Activated naive CD4-positive, alpha-beta T cell treated with anti-CD3 and anti-CD28 coated beads, Interleukin-2, amount 10 ng/mL, durations not matched to agents 7 days and 5 days (primary cell): ENCODE data around the gene RNF8.
"Not testable (repeated sequence)": the region's sequence is repeated elsewhere in the genome, so short reads cannot be mapped to it uniquely, and the experiment has no call there.

Experiments used
- CTCF ChIA-PET: fragments of 350-600 bp; sonication (Branson Sonifier 250); formaldehyde crosslinking; loops from one replicate; lab custom pipeline; 2021; ENCODE audit warnings: antibody characterized with exemption; lab: Charles Lee
- DNase-seq: peaks from one replicate; pipeline ENCODE4 v3.0.0-alpha.2; 2020
- H3K27ac Mint-ChIP-seq: one replicate; pipeline ENCODE4 v1.8.0; 2021; ENCODE audit warnings: mild to moderate bottlenecking, moderate library complexity, mixed read lengths
- H3K27me3 Mint-ChIP-seq: one replicate; pipeline ENCODE4 v1.8.0; 2021; ENCODE audit warnings: mild to moderate bottlenecking, mixed read lengths
- H3K36me3 Mint-ChIP-seq: one replicate; pipeline ENCODE4 v1.8.0; 2021; ENCODE audit warnings: mixed read lengths
- H3K4me1 Mint-ChIP-seq: one replicate; pipeline ENCODE4 v1.8.0; 2021; ENCODE audit warnings: mixed read lengths
- H3K4me3 Mint-ChIP-seq: one replicate; pipeline ENCODE4 v1.8.0; 2021; ENCODE audit warnings: mild to moderate bottlenecking, moderate library complexity, mixed read lengths
- H3K9me3 Mint-ChIP-seq: one replicate; pipeline ENCODE4 v1.8.0; 2021; ENCODE audit warnings: mixed read lengths

Gene RNF8

DNA sequence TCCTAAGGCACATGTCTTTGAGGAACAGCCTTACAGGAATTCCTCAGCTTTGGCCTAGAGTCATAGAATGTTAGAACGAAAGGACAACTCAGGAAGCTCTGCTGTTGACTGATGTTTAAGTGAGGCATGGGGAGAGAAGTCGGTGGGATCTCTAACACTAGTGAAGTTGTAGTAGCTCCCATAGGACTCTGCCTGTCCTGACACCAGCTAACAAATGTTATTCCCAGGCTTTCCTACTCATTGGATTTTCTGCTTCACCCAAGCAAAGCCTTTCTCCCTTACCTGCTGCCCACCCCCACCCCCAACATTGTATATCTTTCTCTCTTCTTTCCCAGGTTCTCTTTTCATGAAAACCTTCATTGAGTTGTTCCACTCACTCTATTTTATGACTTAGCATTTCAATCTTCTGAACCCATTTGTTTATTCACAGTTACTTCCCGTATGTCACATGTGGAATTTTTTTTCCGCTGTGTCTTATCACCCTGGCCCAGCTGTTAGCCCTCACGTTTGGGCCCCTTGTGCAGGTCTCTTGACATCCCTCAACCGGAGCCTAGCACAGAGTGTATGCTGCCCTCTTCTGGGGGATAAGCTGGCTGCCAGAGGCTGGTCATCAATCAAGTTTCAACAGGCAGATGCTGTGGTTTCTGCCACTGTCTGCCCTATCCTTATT, 39.2 kb upstream of the RNF8 start:
- Mint-ChIP-seq H3K27me3 (no peaks in the 10 kb centered on the region), H3K4me1 (peaks cover 17% of the 10 kb centered on the region), H3K36me3 (peaks cover 22% of the 10 kb centered on the region), H3K9me3 (no peaks in the 10 kb centered on the region), H3K4me3 (no peak overlapping the region), H3K27ac (no peak overlapping the region)
- CTCF ChIA-PET: interaction anchor here (0.5 to 14.7 kb wide), 30 partner anchors 10 to 548 kb away, joined by 3 to 182 read pairs (median 4); partner anchors contain the start of gene CMTR1
- DNase-seq: peak; percentile 75

DNA sequence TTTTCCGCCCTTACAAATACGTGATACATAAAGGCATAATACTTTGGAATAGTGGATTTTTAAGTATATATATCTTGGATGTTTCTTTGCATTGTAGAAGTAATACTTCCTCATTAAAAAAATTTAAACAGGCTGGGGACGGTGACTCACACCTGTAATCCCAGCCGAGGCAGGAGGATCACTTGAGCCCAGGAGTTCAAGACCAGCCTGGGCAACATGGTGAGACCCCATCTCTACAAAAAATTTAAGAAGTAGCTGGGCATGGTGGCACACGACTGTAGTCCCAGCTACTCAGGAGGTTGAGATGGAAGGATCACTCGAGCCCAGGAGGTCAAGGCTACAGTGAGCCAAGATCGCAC, 38.6 kb upstream of the RNF8 start:
- no peaks in the 10 kb centered on the region for H3K27me3 Mint-ChIP-seq
- no peak for DNase-seq
- peaks cover 26% of the 10 kb centered on the region for H3K36me3 Mint-ChIP-seq
- H3K4me3 Mint-ChIP-seq: no peak overlapping the region
- peaks cover 17% of the 10 kb centered on the region for H3K4me1 Mint-ChIP-seq
- no peaks in the 10 kb centered on the region for H3K9me3 Mint-ChIP-seq
- CTCF ChIA-PET: interaction anchor here (0.5 to 14.7 kb wide), 22 partner anchors 10 to 548 kb away, joined by 3 to 182 read pairs (median 6); partner anchors contain the start of gene CMTR1
- no peak overlapping the region for H3K27ac Mint-ChIP-seq

DNA sequence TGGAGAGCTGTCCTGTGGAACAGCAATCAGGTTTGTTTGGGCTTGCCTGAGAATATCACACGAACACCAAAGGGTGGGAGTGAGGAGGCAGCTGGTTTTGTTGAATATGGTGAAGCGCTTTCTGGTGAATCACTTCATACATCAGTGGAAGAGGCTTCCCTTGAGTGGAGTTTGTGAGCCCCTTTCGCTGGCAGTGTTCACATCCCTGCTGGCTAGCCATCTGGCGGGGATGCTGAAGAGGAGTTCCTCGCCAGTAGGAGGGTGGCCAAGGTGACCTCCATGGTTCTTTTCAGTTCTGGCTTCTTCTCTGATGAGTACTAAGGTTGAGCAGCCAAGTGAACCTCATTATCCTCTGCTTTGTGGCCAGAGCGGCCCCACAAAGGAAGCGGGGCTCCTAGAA, 37.7 kb upstream of the RNF8 start:
- H3K9me3 Mint-ChIP-seq: no peaks in the 10 kb centered on the region
- peaks cover 14% of the 10 kb centered on the region for H3K4me1 Mint-ChIP-seq
- H3K27me3 Mint-ChIP-seq: no peaks in the 10 kb centered on the region
- CTCF ChIA-PET: interaction anchor here (1.2 to 14.7 kb wide), 6 partner anchors 10 to 295 kb away, joined by 4 to 182 read pairs (median 4); partner anchors contain the start of gene CMTR1
- no peak overlapping the region for H3K27ac Mint-ChIP-seq
- H3K36me3 Mint-ChIP-seq: peaks cover 28% of the 10 kb centered on the region
- H3K4me3 Mint-ChIP-seq: no peak overlapping the region
- no peak for DNase-seq

DNA sequence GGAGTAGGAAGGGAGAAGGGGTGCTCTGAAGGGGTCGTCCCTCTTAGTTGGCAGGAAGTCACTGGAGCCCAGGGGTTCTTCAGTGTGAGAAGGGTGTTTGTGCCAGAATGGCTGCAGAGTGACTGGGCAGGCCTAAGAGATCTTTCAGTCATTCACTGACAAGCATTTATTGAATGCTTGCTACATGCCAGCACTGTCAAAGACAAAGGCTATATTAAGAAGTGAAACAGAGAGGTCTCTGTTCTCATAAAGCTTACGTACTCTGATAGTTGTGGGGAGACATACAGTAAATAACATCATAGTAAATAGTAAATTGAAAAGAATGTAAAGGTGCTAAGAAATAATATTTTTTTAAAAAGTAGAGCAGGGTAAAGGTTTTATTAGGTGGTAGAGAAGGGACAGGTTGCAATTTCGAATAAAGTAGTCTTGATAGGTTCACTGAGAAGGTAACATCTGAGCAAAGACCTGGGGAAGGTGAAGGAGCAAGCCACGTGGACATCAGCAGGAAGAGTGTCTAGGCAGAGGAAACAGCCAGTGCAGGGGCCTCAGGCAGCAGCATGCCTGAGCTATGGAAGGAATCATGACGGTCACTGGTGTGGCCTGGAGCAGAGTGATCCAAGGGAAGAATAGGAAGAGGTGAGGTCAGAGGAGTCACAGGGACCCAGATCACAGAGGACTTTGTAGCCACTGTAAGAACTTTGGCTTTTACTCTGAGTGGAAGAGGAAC, 36.3 kb upstream of the RNF8 start:
- CTCF ChIA-PET: interaction anchor here (1.4 to 14.7 kb wide), 3 partner anchors 9 to 296 kb away, joined by 5 to 182 read pairs (median 7); no protein-coding TSS in a partner anchor
- no peaks in the 10 kb centered on the region for H3K9me3 Mint-ChIP-seq
- H3K27me3 Mint-ChIP-seq: no peaks in the 10 kb centered on the region
- DNase-seq: no peak
- H3K27ac Mint-ChIP-seq: no peak overlapping the region
- H3K36me3 Mint-ChIP-seq: peaks cover 28% of the 10 kb centered on the region
- H3K4me3 Mint-ChIP-seq: no peak overlapping the region
- peaks cover 4% of the 10 kb centered on the region for H3K4me1 Mint-ChIP-seq

DNA sequence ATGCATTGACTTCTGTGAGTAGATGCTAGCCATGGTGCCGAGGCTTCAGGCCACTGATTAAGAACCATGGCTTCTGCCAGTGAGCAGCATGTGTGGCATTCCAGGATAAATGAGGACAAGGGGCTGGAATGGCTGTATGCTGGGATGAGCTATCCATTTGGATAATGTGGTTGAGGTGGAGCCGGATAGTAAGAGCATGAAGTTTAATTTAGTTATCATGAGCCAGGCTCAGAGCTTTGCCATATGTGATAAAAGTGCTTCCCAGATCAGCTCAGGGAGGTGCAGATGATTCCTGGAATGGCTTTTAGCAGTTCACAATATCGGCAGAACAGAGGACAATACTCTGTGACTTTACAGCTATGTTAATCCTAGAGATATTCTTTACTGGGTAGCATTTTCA, 34.6 kb upstream of the RNF8 start:
- H3K36me3 Mint-ChIP-seq: peaks cover 20% of the 10 kb centered on the region
- H3K4me1 Mint-ChIP-seq: peaks cover 4% of the 10 kb centered on the region
- CTCF ChIA-PET: interaction anchor here (1.7 kb wide), 1 partner anchor 9 kb away, joined by 10 read pairs; no protein-coding TSS in a partner anchor
- DNase-seq: no peak
- H3K9me3 Mint-ChIP-seq: no peaks in the 10 kb centered on the region
- H3K27ac Mint-ChIP-seq: no peak overlapping the region
- H3K4me3 Mint-ChIP-seq: no peak overlapping the region
- H3K27me3 Mint-ChIP-seq: no peaks in the 10 kb centered on the region

DNA sequence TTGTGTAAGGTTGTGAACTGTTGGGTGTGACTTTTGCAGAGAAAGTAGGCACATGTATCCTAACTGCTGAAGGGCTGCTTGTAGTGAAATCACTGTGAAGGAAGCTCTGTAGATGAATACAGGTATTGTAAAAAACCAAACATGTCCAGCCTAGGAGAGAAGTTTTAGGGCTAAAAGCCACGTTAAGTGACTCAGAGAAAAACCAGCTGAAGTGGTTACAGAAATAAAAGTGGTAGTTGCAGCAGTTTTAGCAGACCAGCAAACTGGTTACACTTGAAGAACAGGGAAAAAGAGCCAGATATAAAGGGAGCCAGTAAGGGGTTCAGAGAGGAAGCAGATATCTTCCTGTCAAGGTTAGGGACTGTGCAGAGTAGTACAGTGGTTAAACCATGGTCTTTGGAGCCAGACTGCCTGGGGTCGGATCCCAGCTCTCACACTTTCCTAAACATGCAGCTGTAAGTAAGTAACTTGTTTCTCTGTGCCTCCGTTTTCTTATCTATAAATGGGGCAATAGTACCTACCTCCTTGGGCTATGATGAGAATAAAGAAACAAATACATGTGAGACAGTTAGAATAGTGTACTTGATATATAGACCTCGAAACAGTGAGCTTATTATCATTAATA, 33.8 kb upstream of the RNF8 start:
- Mint-ChIP-seq H3K27ac (no peak overlapping the region), H3K36me3 (peaks cover 14% of the 10 kb centered on the region), H3K4me3 (no peak overlapping the region), H3K9me3 (no peaks in the 10 kb centered on the region), H3K27me3 (no peaks in the 10 kb centered on the region), H3K4me1 (no peaks in the 10 kb centered on the region)
- DNase-seq: no peak
- CTCF ChIA-PET: interaction anchor here (1.0 to 1.7 kb wide), 2 partner anchors 10 to 302 kb away, joined by 4 to 10 read pairs; no protein-coding TSS in a partner anchor

DNA sequence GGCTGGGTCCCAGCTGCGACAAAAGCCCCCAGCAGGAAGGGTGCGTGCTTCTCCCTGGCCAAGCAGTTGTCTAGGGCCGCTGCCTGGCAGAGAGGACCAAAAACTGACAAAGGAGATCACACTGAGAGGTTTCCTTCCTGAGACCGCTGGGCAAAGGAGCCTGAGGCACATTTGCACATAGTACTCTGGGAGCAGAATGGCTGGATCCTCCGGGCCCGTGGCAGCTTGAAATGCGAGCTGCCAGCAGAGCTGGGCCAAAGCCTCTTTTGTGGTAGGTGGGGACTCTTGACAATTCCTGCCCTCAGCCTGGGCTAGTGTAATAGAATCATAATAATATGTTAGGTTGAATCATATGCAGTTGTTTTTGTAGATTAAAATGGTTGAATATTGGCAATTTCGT, 33.1 kb upstream of the RNF8 start:
- Mint-ChIP-seq H3K9me3 (no peaks in the 10 kb centered on the region), H3K36me3 (peaks cover 14% of the 10 kb centered on the region)
- DNase-seq: no peak

DNA sequence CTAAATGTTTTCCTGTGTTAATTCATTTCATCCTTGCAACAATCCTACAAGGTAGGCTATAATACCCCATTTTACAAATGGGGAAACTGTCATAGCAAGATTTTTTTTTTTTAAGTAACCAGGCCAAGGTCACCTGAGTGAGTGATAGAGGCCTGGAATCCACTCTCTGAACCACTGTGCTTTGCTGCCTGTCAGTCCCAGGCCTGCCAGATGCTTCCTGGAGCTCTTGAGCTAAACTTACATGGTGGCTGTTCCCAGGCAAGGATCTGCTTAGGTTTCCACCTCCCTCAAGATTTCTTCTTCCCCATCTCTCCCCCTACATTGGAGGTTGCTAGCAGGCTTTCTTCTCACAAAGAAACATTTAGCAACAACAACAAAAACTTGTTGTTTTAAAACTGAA, 32.7 kb upstream of the RNF8 start:
- Mint-ChIP-seq H3K9me3 (no peaks in the 10 kb centered on the region), H3K36me3 (peaks cover 16% of the 10 kb centered on the region), H3K4me1 (peaks cover 2% of the 10 kb centered on the region), H3K27ac (no peak overlapping the region), H3K27me3 (no peaks in the 10 kb centered on the region), H3K4me3 (no peak overlapping the region)
- DNase-seq: no peak
- CTCF ChIA-PET: no interaction called here

More for the DNA sequence above, 33.1 kb upstream of the RNF8 start:
- Mint-ChIP-seq H3K27ac (no peak overlapping the region), H3K4me3 (no peak overlapping the region), H3K27me3 (no peaks in the 10 kb centered on the region), H3K4me1 (no peaks in the 10 kb centered on the region)
- CTCF ChIA-PET: interaction anchor here (1.0 kb wide), 1 partner anchor 303 kb away, joined by 4 read pairs; no protein-coding TSS in a partner anchor

DNA sequence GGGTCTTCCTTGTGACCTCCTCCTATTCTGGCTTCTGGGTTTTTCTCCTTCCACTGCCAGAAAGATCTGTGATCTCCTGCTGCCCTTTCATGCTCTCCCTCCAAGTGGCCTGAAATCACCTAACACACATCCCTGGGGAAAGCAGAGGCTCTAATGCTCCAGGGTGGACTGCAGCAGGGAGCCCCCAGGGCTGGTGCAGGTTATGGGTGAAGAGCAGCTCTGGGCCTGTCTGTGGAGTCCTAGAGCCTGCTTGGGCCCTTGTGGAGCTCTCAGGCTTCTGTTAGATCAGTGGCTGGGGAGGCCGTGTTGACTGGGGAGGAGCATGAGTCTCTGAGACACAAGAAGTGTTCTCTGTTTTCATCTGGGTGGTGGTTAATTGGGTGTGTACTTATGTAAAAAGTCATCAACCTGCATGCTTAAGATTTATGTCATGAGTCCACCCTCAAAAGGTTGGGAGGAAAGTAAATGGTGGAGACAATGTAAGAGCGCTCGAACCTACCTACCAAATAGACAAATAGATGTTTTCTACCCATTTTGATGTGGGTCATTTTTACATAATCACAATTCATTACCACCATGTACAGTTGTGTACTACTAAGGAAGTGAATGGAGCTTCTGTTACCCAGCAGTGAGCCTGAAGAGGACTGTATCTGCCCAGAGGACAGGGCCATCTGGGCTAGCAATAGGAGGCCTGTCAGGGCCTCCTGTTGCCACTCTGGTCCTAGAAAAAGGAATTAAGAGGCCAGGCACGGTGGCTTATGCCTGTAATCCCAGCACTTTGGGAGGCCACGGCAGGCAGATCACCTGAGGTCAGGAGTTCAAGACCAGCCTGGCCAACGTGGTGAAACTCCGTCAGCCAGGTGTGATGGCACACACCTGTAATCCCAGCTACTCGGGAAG, 32.0 kb upstream of the RNF8 start:
- no peak for DNase-seq
- H3K4me3 Mint-ChIP-seq: no peak overlapping the region
- H3K27me3 Mint-ChIP-seq: no peaks in the 10 kb centered on the region
- H3K4me1 Mint-ChIP-seq: peaks cover 2% of the 10 kb centered on the region
- no peaks in the 10 kb centered on the region for H3K9me3 Mint-ChIP-seq
- H3K36me3 Mint-ChIP-seq: peaks cover 14% of the 10 kb centered on the region
- H3K27ac Mint-ChIP-seq: no peak overlapping the region
- CTCF ChIA-PET: interaction anchor here (1.1 kb wide), 1 partner anchor 369 kb away, joined by 4 read pairs; no protein-coding TSS in a partner anchor

DNA sequence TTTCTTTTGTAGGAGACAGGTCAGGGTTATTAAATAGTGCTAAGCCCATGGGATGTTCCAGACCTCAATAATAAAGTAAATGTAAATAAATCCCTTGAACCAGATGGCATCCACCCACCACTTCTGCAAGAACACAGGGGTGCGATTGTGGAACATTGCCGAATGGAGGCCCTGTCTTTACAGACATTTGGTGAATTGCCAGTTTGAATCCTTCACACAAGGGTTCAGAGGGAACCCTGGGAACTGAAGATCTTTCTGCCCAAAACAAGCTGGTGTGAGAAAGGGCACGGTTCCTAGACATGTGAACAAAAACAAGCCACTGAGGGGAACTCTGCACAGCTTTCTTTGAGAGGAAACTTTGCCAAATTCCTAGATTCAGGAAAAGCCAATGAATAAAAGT, 30.2 kb upstream of the RNF8 start:
- Mint-ChIP-seq H3K36me3 (peaks cover 18% of the 10 kb centered on the region), H3K4me1 (peaks cover 2% of the 10 kb centered on the region), H3K4me3 (no peak overlapping the region), H3K9me3 (no peaks in the 10 kb centered on the region), H3K27me3 (no peaks in the 10 kb centered on the region), H3K27ac (no peak overlapping the region)
- DNase-seq: no peak
- CTCF ChIA-PET: interaction anchor here (0.7 to 3.4 kb wide), 4 partner anchors 14 to 369 kb away, joined by 3 to 26 read pairs (median 3); no protein-coding TSS in a partner anchor

DNA sequence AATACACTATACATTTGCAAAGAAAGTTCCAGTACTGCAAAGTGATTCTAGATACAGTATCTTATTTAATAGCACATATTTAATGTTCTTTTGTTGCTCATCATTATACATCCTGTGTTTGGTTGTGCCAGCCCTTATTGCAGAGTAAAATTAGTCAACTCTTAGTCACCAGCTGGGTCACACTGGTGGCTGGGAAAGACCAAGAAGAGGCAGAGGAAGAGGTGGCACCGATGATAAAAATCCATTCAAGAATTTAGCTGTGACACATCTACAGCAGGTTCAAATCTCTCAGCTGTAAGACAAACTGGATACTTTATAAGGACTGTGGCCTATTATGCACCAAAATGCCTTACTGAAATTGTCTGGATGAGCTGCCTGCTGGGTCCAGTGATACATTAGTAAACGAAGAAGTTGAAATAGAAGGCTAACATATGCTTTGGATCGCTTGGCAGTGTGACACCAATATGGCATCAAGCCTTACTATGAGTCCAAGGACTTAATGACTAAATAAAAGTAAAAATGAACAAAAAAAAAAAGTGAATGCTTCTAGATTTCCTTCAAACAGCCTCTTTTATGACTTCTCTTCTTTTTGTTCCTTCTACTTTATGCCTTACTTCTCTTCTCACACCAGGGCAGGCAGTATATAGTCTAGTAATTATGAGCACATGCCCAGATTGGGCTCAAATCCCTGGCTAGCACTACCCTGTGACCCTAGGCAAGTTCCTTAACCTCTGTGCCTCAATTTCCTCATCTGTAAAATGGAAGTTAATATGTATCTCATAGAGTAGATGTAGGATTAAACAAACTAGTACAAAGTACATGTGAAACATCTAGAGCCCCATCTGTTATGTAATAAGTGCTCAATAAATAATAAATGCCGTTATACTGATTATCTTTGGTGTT, 29.4 kb upstream of the RNF8 start:
- Mint-ChIP-seq H3K4me1 (peaks cover 2% of the 10 kb centered on the region), H3K27ac (no peak overlapping the region), H3K36me3 (peaks cover 20% of the 10 kb centered on the region), H3K9me3 (no peaks in the 10 kb centered on the region), H3K4me3 (no peak overlapping the region), H3K27me3 (no peaks in the 10 kb centered on the region)
- DNase-seq: no peak
- CTCF ChIA-PET: interaction anchor here (0.7 to 3.4 kb wide), 8 partner anchors 15 to 368 kb away, joined by 3 to 26 read pairs (median 4); no protein-coding TSS in a partner anchor

DNA sequence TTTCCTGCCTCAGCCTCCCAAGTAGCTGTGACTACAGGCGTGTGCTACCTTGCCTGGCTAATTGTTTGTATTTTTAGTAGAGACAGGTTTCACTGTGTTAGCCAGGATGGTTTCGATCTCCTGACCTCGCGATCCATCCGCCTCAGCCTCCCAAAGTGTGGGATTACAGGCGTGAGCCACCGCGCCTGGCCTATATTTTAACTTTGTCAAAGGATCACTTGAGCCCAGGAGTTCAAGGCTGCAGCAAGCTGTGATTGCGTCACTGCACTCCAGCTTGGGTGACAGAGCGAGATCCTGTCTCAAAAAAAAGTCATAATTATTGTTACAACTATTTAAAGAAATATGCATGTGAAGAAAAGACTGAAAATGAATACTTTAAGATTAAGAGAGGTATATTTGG, 23.4 kb upstream of the RNF8 start:
- H3K4me3 Mint-ChIP-seq, H3K27ac Mint-ChIP-seq, CTCF ChIA-PET, H3K27me3 Mint-ChIP-seq, H3K9me3 Mint-ChIP-seq, H3K4me1 Mint-ChIP-seq, DNase-seq: not testable (repeated sequence)
- peaks cover 24% of the 10 kb centered on the region for H3K36me3 Mint-ChIP-seq
